ENCODE measurements around the gene CNR1.

Gene CNR1

DNA sequence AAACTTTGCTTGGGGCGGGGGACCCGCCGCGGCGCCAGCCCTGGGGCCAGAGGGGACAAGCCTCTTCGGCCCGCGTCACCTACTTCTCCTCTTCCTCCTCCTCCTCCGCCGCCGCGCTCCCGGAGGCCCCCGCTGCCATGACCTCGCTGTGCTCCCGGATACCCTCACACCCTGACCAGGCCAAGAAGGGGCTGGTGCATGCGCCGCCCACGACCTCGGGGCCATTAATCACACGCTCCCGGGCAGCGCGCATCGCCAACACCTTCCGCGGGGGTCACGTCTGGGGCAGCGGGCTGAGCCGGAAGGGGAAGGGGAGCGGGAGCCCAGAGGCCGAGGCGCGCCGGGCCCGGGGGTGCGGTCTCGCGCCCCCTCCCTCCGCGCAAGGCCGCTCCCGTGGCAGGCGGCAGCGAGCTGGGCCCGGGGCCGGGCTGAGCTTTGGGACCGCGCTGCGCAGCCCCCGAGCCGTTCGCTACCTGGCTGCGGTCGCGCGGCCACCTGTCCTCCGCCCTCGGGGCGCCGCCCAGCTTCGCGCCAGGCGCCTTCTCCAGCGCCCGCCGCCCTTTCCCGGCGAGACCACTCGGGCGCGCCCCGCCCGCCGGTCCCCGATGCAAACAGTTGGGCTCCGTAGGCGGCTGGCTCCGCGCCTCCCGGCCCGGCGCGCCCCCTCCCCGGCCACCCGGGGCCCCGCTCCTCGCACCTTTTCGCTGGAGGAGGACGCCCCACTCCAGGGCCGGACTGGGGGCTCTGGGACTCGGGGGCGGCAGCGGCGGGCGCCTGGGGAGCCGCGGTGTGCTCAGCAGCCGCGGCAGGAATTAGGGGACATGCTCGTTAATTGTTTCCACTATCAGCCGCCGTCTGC is 575 bp upstream of the CNR1 start:
- DNase-seq (ENCODE audit: low read depth), result no peak
- no peak for TF ChIP-seq CTCF (conservative IDR thresholded peaks at IDR 0.05; ENCODE audit: low read depth, low read length)
- H3K4me3 ChIP-seq (ENCODE audit: low read depth, low read length), result peak overlapping the region; percentile 58

DNA sequence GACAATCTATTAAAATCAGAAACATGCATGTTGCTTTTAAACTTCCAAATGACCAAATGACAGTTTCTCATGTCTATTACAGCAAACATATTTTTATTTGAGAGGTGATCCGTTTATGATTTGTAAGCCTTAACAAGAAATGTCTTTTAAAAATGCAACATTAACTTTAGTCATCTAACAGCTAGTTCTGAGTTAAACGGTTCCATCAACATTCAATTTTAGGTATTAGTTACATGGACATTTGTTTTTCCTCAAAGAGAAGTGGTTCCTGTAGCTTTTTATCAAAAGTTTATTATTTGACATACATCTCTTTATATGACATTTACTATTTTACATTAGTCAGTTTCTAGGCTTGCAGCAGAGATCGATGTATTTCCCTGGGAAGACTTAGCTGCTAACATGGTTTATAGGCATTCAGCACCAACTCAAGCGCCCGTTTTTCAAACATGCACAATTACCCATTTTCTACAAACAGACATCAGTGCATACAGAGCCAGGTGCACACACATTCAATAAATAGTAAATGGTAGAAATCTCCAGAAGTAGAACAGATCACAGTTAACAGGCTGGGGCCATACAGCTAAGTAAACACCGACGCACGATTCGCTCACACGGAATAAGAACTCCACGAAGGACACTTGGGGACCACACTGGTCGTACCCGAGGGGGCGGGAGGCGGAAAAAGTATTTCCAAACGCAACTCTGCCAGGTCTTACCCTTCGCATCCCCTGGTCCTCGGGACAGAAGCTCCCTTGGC is 882 bp downstream of the CNR1 start:
- peak overlapping the region; percentile 58 for H3K4me3 ChIP-seq (ENCODE audit: low read depth, low read length)
- no peak for TF ChIP-seq CTCF (conservative IDR thresholded peaks at IDR 0.05; ENCODE audit: low read depth, low read length)
- peak; percentile 21 for DNase-seq (ENCODE audit: low read depth)

GRCh38 chr6:88164061-88164460 is 2.1 kb downstream of the CNR1 start:
- no peak for DNase-seq (ENCODE audit: low read depth)
- H3K4me3 ChIP-seq (ENCODE audit: low read depth, low read length), result no peak overlapping the region
- TF ChIP-seq CTCF (conservative IDR thresholded peaks at IDR 0.05; ENCODE audit: low read depth, low read length), result no peak

DNA sequence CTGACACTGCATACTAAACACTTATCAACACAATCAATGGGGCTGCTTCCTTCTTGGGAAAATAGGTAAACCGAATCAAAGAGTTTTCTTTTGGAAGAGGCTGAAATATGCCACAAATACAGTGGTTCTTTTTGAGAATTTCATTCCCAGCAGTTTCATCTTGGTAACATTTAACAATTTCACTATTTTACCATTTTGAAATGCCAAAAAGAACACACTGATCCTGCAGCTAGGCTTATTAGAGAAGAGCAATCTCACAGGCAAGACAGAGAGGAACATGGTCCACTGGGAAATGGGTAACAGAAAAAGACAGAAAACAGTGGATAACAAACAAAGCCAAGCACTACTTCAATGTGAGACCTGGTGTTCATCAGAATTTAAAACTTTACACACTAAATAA is 2.5 kb downstream of the CNR1 start:
- DNase-seq (ENCODE audit: low read depth), result no peak
- no peak for TF ChIP-seq CTCF (conservative IDR thresholded peaks at IDR 0.05; ENCODE audit: low read depth, low read length)
- no peak overlapping the region for H3K4me3 ChIP-seq (ENCODE audit: low read depth, low read length)

GRCh38 chr6:88161940-88162339 is 4.2 kb downstream of the CNR1 start:
- DNase-seq (ENCODE audit: low read depth), result no peak
- no peak for TF ChIP-seq CTCF (conservative IDR thresholded peaks at IDR 0.05; ENCODE audit: low read depth, low read length)
- no peak overlapping the region for H3K4me3 ChIP-seq (ENCODE audit: low read depth, low read length)

- peak; percentile 32 for TF ChIP-seq CTCF (conservative IDR thresholded peaks at IDR 0.05; ENCODE audit: low read depth, low read length)
- H3K4me3 ChIP-seq (ENCODE audit: low read depth, low read length), result no peak overlapping the region
- DNase-seq (ENCODE audit: low read depth), result peak; percentile 44
Measured at GRCh38 chr6:88157106-88157505, 9.0 kb downstream of the CNR1 start.
